DOHH2 (cell line): ENCODE data around the gene PDE11A.

Experiments
- H3F3A ChIP-seq: fragments of 200-600 bp; sonication (generic), shearing (Covaris generic); 2 replicates; pipeline ENCODE4 v1.6.0; 2016; ENCODE audit warnings: antibody characterized with exemption, mild to moderate bottlenecking; ENCODE audit not compliant: control insufficient read depth, insufficient read depth
- H3K27ac ChIP-seq: fragments of 200-600 bp; sonication (generic); 2 replicates; pipeline ENCODE4 v1.5.1; 2014; ENCODE audit warnings: low read depth, mild to moderate bottlenecking, low read length, moderate library complexity
- H3K27me3 ChIP-seq: fragments of 200-600 bp; sonication (generic); 2 replicates; pipeline ENCODE4 v1.6.1; 2014; ENCODE audit warnings: mild to moderate bottlenecking, low read length, mixed read lengths; ENCODE audit not compliant: control insufficient read depth
- H3K36me3 ChIP-seq: fragments of 200-600 bp; sonication (generic); 2 replicates; pipeline ENCODE4 v1.6.1; 2014; ENCODE audit warnings: mild to moderate bottlenecking, low read length, moderate library complexity, mixed read lengths; ENCODE audit not compliant: control insufficient read depth
- H3K4me1 ChIP-seq: fragments of 200-600 bp; sonication (generic); 2 replicates; pipeline ENCODE4 v1.6.1; 2014; ENCODE audit warnings: mild to moderate bottlenecking, low read length, mixed read lengths; ENCODE audit not compliant: control insufficient read depth
- H3K4me2 ChIP-seq: fragments of 200-600 bp; sonication (generic); 2 replicates; pipeline ENCODE4 v1.6.0; 2014; ENCODE audit warnings: mild to moderate bottlenecking, low read length, moderate library complexity
- H3K4me3 ChIP-seq: fragments of 200-600 bp; sonication (generic); 2 replicates; pipeline ENCODE4 v1.5.1; 2014; ENCODE audit warnings: mild to moderate bottlenecking, low read length, mixed read lengths
- H3K79me2 ChIP-seq: fragments of 200-600 bp; sonication (generic); 2 replicates; pipeline ENCODE4 v1.6.1; 2014; ENCODE audit warnings: mild to moderate bottlenecking, low read length, mixed read lengths; ENCODE audit not compliant: control insufficient read depth
- H3K9me2 ChIP-seq: fragments of 200-600 bp; sonication (generic); replicated peaks from 2 replicates; pipeline ENCODE4 v1.6.1; 2014; ENCODE audit warnings: mild to moderate bottlenecking, low read length, mixed read lengths; ENCODE audit not compliant: control insufficient read depth
- H3K9me3 ChIP-seq: fragments of 200-600 bp; sonication (generic); 2 replicates; pipeline ENCODE4 v1.6.1; 2014; ENCODE audit warnings: antibody characterized with exemption, low read length, mixed read lengths; ENCODE audit not compliant: control insufficient read depth, insufficient read depth
- H4K20me1 ChIP-seq: fragments of 200-600 bp; sonication (generic); 2 replicates; pipeline ENCODE4 v1.6.0; 2014; ENCODE audit warnings: low read depth, mild to moderate bottlenecking, antibody characterized with exemption, low read length, moderate library complexity; ENCODE audit not compliant: control insufficient read depth, insufficient read depth
- EZH2phosphoT487 ChIP-seq: fragments of 200-600 bp; sonication (generic); IDR thresholded peaks from 2 replicates; pipeline ENCODE4 v1.6.1; 2017; ENCODE audit warnings: borderline replicate concordance, mild to moderate bottlenecking, antibody characterized with exemption, low read length, moderate library complexity, mixed read lengths
- TF ChIP-seq, protein P1 (sequence below): fragments of 200-600 bp; sonication (generic); IDR thresholded peaks from one replicate; pipeline ENCODE4 v1.5.1; 2014; ENCODE audit warnings: antibody characterized with exemption, mild to moderate bottlenecking, low read depth, low read length; ENCODE audit not compliant: poor library complexity, severe bottlenecking

The PDE11A gene

GRCh38 chr2:177905640-177906039 lies 166.9 kb downstream of the PDE11A start:
- H4K20me1 ChIP-seq = no peaks in the 10 kb centered on the region
- H3K4me3 ChIP-seq = no peak overlapping the region
- no peak overlapping the region for H3K27ac ChIP-seq
- H3F3A ChIP-seq = no peaks in the 10 kb centered on the region
- H3K4me2 ChIP-seq = no peak overlapping the region
- no peaks in the 10 kb centered on the region for H3K9me2 ChIP-seq
- H3K79me2 ChIP-seq = no peaks in the 10 kb centered on the region
- no peaks in the 10 kb centered on the region for H3K9me3 ChIP-seq
- H3K36me3 ChIP-seq = no peaks in the 10 kb centered on the region
- no peaks in the 10 kb centered on the region for H3K4me1 ChIP-seq
- H3K27me3 ChIP-seq = no peaks in the 10 kb centered on the region
- TF ChIP-seq, protein P1, sequence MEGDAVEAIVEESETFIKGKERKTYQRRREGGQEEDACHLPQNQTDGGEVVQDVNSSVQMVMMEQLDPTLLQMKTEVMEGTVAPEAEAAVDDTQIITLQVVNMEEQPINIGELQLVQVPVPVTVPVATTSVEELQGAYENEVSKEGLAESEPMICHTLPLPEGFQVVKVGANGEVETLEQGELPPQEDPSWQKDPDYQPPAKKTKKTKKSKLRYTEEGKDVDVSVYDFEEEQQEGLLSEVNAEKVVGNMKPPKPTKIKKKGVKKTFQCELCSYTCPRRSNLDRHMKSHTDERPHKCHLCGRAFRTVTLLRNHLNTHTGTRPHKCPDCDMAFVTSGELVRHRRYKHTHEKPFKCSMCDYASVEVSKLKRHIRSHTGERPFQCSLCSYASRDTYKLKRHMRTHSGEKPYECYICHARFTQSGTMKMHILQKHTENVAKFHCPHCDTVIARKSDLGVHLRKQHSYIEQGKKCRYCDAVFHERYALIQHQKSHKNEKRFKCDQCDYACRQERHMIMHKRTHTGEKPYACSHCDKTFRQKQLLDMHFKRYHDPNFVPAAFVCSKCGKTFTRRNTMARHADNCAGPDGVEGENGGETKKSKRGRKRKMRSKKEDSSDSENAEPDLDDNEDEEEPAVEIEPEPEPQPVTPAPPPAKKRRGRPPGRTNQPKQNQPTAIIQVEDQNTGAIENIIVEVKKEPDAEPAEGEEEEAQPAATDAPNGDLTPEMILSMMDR = no peak
- no peak for TF ChIP-seq EZH2phosphoT487

DNA sequence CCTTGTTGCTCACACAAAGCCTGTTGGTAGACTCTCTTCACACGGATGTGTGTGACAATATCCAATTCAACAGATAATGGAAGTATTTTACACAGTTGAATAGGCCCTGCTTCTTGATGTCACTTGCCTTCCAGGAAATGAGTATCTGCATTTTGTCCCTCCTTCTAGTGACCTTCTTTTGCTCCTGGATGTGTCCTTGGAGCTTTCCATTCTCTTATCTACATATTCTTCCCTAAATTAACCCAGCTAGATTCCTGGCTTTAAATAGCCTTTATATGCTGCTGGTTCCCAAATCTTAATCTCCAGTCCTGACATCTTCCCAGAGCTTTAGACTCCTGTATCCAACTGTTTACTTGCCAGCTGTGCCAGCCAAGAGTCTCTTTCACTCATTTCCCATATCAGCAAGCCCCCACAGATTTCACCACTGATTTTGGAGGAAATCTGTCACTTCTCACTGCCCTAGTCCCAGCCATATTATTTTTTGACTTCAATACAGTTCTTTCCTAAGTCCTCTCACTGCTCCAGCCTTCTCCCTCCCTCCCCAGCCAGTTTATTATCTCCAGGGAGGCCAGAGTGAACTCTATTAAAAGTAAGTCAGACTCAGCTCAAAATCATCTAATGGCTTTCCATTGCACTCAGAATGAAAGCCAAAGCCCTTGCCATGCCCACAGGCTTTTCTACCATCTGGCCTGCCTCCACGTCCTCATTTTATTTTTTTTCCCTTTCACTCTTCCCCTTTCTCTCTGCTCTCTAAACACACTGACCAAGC lies 170.0 kb downstream of the PDE11A start:
- H3F3A ChIP-seq = no peaks in the 10 kb centered on the region
- no peaks in the 10 kb centered on the region for H3K36me3 ChIP-seq
- H3K9me2 ChIP-seq = no peaks in the 10 kb centered on the region
- no peak overlapping the region for H3K4me3 ChIP-seq
- H3K9me3 ChIP-seq = no peaks in the 10 kb centered on the region
- no peak for TF ChIP-seq EZH2phosphoT487
- TF ChIP-seq, protein P1 = no peak
- no peak overlapping the region for H3K27ac ChIP-seq
- no peaks in the 10 kb centered on the region for H3K27me3 ChIP-seq
- H3K4me2 ChIP-seq = no peak overlapping the region
- no peaks in the 10 kb centered on the region for H3K79me2 ChIP-seq
- H4K20me1 ChIP-seq = no peaks in the 10 kb centered on the region
- no peaks in the 10 kb centered on the region for H3K4me1 ChIP-seq

GRCh38 chr2:177900082-177900481 lies 172.5 kb downstream of the PDE11A start:
- TF ChIP-seq, protein P1 = no peak
- no peak for TF ChIP-seq EZH2phosphoT487
- no peaks in the 10 kb centered on the region for H3K4me1 ChIP-seq

More at GRCh38 chr2:177900082-177900481, 172.5 kb downstream of the PDE11A start:
- Histone ChIP-seq H4K20me1 (no peaks in the 10 kb centered on the region), H3K9me2 (no peaks in the 10 kb centered on the region), H3K79me2 (no peaks in the 10 kb centered on the region), H3K4me3 (no peak overlapping the region), H3K27me3 (no peaks in the 10 kb centered on the region), H3K9me3 (no peaks in the 10 kb centered on the region), H3K36me3 (no peaks in the 10 kb centered on the region), H3K27ac (no peak overlapping the region), H3F3A (no peaks in the 10 kb centered on the region), H3K4me2 (no peak overlapping the region)
